Measurements from ENCODE around the gene BLTP3B. TPM values are rescaled to one million over a fixed set of nuclear protein-coding genes. Genes with fewer than 3 reads are reported as not detected.

BLTP3B gene
- total RNA-seq, 2 donors from 2014 or later, result 15.4 to 19.0 TPM

DNA sequence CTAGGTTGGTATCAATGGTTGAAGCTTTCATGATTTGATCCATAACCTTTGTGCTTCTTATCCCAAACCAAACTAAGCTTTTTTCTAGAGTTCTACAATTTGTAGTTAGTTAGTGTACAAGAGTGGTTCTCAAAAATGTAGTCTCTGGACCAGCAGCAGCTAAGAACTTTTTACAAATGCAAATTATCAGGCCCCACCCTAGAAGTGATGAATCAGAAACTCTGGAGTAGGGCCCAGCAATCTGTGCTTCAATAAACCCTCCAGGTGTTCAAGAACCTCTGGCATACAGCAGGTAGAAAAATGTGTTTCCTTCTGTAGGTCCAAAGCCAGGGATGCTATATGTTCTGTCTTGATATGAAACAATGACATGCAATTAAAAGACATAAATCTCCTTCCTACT lies 31.8 kb upstream of the BLTP3B start:
- no peaks in the 10 kb centered on the region for H3K27me3 ChIP-seq
- no peak overlapping the region for H3K27ac ChIP-seq
- TF ChIP-seq, protein P1, sequence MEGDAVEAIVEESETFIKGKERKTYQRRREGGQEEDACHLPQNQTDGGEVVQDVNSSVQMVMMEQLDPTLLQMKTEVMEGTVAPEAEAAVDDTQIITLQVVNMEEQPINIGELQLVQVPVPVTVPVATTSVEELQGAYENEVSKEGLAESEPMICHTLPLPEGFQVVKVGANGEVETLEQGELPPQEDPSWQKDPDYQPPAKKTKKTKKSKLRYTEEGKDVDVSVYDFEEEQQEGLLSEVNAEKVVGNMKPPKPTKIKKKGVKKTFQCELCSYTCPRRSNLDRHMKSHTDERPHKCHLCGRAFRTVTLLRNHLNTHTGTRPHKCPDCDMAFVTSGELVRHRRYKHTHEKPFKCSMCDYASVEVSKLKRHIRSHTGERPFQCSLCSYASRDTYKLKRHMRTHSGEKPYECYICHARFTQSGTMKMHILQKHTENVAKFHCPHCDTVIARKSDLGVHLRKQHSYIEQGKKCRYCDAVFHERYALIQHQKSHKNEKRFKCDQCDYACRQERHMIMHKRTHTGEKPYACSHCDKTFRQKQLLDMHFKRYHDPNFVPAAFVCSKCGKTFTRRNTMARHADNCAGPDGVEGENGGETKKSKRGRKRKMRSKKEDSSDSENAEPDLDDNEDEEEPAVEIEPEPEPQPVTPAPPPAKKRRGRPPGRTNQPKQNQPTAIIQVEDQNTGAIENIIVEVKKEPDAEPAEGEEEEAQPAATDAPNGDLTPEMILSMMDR (IDR thresholded peaks at IDR 0.05), result no peak
- no peaks in the 10 kb centered on the region for H3K4me1 ChIP-seq
- DNase-seq (ENCODE audit: low spot score), result no peak
- H3K9me3 ChIP-seq, result no peaks in the 10 kb centered on the region
- H3K36me3 ChIP-seq, result no peaks in the 10 kb centered on the region
- no peak overlapping the region for H3K4me3 ChIP-seq

DNA sequence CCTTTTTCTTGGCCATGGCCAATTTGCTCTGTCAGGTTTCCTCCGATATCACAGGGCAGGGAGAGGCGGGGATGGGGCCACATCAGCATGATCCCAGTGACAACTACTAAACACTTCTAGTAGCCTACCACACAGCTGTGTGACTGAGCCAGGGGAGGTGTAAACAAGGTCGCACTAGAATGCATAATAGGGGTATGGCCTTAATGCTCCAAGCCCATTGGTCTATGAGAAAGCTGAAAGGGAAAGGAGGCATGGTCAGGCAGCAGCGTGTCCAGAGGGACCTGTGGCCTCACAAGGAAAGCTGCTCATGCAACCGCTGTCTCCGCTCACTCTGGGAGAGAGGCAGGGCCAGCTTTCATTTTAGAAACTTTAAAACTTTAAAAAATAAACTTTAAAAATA lies 30.4 kb upstream of the BLTP3B start:
- Histone ChIP-seq H3K9me3 (no peaks in the 10 kb centered on the region), H3K27me3 (no peaks in the 10 kb centered on the region), H3K4me1 (no peaks in the 10 kb centered on the region), H3K4me3 (no peak overlapping the region), H3K27ac (no peak overlapping the region), H3K36me3 (no peaks in the 10 kb centered on the region)
- peak; percentile 16 for DNase-seq (ENCODE audit: low spot score)
- TF ChIP-seq, protein P1 (IDR thresholded peaks at IDR 0.05), result no peak

DNA sequence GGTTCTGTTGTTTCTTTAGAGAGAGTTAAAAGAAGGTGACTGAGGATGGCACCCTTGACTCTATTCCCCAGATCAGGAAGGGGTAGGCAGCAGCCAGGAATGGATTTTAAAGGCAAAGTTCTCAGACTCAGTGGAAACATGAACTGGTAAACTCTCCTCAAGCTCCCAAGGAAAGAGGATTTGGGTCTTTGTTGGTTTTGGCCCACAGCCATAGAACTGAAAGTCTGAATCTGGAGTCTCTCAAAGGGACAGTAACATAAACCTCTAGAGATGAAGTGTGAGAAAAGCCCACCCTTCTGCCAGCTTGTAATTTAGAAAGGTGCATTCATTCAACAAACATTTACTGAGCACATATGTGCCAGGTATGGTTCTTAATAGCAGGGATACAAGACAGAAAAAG lies 28.6 kb upstream of the BLTP3B start:
- Histone ChIP-seq H3K9me3 (no peaks in the 10 kb centered on the region), H3K27me3 (no peaks in the 10 kb centered on the region), H3K27ac (no peak overlapping the region), H3K4me3 (no peak overlapping the region), H3K36me3 (no peaks in the 10 kb centered on the region), H3K4me1 (no peaks in the 10 kb centered on the region)
- no peak for DNase-seq (ENCODE audit: low spot score)
- TF ChIP-seq, protein P1 (IDR thresholded peaks at IDR 0.05), result no peak

DNA sequence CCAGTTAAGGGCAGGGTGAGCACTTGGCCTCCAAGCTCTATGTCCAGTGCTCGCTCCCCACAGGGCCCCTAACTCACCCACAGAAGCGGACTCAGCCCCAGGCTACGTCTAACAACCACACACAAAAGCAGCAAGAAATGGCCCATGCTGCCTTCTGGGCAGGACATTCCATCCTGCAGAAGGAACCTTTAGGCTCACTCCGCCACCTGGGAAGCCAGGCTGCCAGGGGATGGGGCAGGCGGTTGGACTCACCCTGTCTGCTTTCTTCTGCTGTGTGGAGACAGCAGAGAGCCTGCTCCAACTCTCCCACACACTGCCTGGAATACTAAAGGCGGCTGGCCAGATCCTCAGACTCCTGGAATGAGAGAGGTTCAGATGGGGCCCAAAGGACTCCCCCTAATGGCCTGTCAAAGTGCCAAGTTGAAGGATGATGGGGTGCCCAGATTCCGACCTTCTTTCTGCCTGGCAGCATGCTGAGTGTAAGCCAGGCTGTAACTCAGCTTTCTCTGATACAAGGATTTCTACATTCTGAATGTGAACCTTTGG lies 27.7 kb upstream of the BLTP3B start:
- Histone ChIP-seq H3K36me3 (no peaks in the 10 kb centered on the region), H3K9me3 (no peaks in the 10 kb centered on the region), H3K27me3 (no peaks in the 10 kb centered on the region), H3K4me1 (no peaks in the 10 kb centered on the region), H3K27ac (no peak overlapping the region), H3K4me3 (no peak overlapping the region)
- no peak for DNase-seq (ENCODE audit: low spot score)
- TF ChIP-seq, protein P1 (IDR thresholded peaks at IDR 0.05), result no peak

DNA sequence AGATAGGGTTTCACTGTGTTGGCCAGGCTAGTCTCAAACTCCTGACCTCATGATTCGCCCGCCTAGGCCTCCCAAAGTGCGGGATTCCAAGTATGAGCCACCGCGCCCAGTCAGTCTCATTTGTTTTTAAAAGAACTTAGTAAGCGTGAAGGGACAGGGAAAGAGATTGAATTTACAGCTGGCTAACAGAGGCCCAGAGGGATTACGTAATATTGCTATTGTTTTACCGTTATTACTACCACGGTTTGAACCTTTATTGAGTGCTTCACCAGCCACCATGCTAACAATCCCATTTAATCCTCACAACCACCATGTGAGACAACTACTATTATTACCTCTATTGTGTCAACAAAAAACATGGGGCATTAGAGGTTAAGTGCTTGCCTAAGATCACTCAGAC lies 26.7 kb upstream of the BLTP3B start:
- DNase-seq (ENCODE audit: low spot score), result no peak
- TF ChIP-seq, protein P1 (IDR thresholded peaks at IDR 0.05), result no peak
- no peak overlapping the region for H3K4me3 ChIP-seq
- no peaks in the 10 kb centered on the region for H3K27me3 ChIP-seq
- H3K4me1 ChIP-seq, result peaks cover 0 to under 1% of the 10 kb centered on the region in 2 donors
- H3K9me3 ChIP-seq, result no peaks in the 10 kb centered on the region
- H3K27ac ChIP-seq, result no peak overlapping the region
- no peaks in the 10 kb centered on the region for H3K36me3 ChIP-seq

DNA sequence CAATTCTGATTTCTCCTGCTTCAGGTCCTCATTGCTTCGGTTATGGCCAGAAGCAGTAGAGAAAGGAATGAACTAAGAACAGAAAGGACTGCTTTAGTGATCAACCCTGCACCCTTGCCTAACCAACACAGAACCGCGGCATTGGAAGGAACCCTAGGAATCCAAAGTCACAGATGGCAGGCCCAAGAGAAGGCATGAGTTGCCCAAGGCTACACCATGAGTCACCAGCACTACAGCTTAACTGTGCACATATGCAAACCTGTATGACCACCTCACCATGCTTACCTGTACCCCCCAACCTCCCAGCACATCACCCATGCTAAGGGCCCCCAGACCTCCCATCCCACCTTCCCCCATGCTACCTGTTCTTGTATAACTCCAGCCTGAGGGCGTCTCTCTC lies 25.9 kb upstream of the BLTP3B start:
- Histone ChIP-seq H3K4me1 (peaks cover 0 to 9% of the 10 kb centered on the region in 2 donors), H3K27ac (no peak overlapping the region), H3K36me3 (no peaks in the 10 kb centered on the region), H3K27me3 (no peaks in the 10 kb centered on the region), H3K9me3 (no peaks in the 10 kb centered on the region), H3K4me3 (no peak overlapping the region)
- DNase-seq (ENCODE audit: low spot score), result peak; percentile 9
- TF ChIP-seq, protein P1 (IDR thresholded peaks at IDR 0.05), result no peak
